Fibroblast of lung (primary cell): Measurements from ENCODE around the gene SEC61G. TPM values are rescaled to one million over a fixed set of nuclear protein-coding genes. Genes with fewer than 3 reads are reported as not detected.

Source experiments
- DNase-seq, 2 donors: peaks; one replicate each; pipeline versions ENCODE4 v3.0.0 to v3.0.0-alpha.2; 2010; ENCODE audit warnings: low read depth in 2 of 2
- H2AFZ ChIP-seq: 2 replicates; pipeline ENCODE4 v1.5.1; 2012; ENCODE audit warnings: low read length, control low read depth, inconsistent platforms
- H3K27ac ChIP-seq: 2 replicates; pipeline ENCODE4 v1.5.1; 2011; ENCODE audit warnings: low read length, control low read depth; ENCODE audit not compliant: insufficient read depth
- H3K27me3 ChIP-seq: 2 replicates; pipeline ENCODE4 v1.5.1; 2011; ENCODE audit warnings: mild to moderate bottlenecking, low read length; ENCODE audit not compliant: control insufficient read depth, insufficient read depth
- H3K36me3 ChIP-seq: 2 replicates; pipeline ENCODE4 v1.5.1; 2011; ENCODE audit warnings: low read length; ENCODE audit not compliant: control insufficient read depth, insufficient read depth
- H3K4me1 ChIP-seq: 2 replicates; pipeline ENCODE4 v1.5.1; 2011; ENCODE audit warnings: low read length; ENCODE audit not compliant: control insufficient read depth, insufficient read depth; ENCODE audit errors: extremely low read depth
- H3K4me2 ChIP-seq: 2 replicates; pipeline ENCODE4 v1.5.1; 2011; ENCODE audit warnings: low read length, control low read depth; ENCODE audit not compliant: insufficient read depth; ENCODE audit errors: extremely low read depth
- H3K4me3 ChIP-seq, 4 experiments: fragments of 200-600 bp in 1 of 4; sonication (generic) in 1 of 4; replicated peaks in 1 of 4; 2 replicates each; pipeline ENCODE4 v1.5.1; 2011 to 2016; ENCODE audit warnings: low read length in 4 of 4, low read depth in 3 of 4, mild to moderate bottlenecking in 3 of 4, control low read depth in 2 of 4, inconsistent platforms in 1 of 4, mixed read lengths in 1 of 4; ENCODE audit not compliant: insufficient read depth in 1 of 4; ENCODE audit errors: control extremely low read depth in 1 of 4
- H3K79me2 ChIP-seq: 2 replicates; pipeline ENCODE4 v1.5.1; 2012; ENCODE audit warnings: mild to moderate bottlenecking, low read length, inconsistent platforms; ENCODE audit not compliant: control insufficient read depth, insufficient read depth
- H3K9ac ChIP-seq: 2 replicates; pipeline ENCODE4 v1.5.1; 2011; ENCODE audit warnings: mild to moderate bottlenecking, low read length, control low read depth; ENCODE audit not compliant: insufficient read depth
- H3K9me3 ChIP-seq: 2 replicates; pipeline ENCODE4 v1.5.1; 2012; ENCODE audit warnings: low read depth, low read length; ENCODE audit not compliant: control insufficient read depth, insufficient read depth
- H4K20me1 ChIP-seq: 2 replicates; pipeline ENCODE4 v1.5.1; 2011; ENCODE audit warnings: low read length; ENCODE audit not compliant: control insufficient read depth, insufficient read depth; ENCODE audit errors: extremely low read depth
- CTCF ChIP-seq, 2 donors: IDR thresholded peaks in 1 of 2; conservative IDR thresholded peaks in 1 of 2; 1 replicate in 1 of 2; 2 replicates in 1 of 2; pipeline ENCODE4 v1.5.1; 2011 to 2012; ENCODE audit warnings: low read length in 2 of 2, control low read depth in 1 of 2, inconsistent platforms in 1 of 2, low read depth in 1 of 2, mild to moderate bottlenecking in 1 of 2
- EZH2 ChIP-seq: IDR thresholded peaks from 2 replicates; pipeline ENCODE4 v1.5.1; 2012; ENCODE audit warnings: low read length, control low read depth, mild to moderate bottlenecking; ENCODE audit errors: missing control alignments
- polyA plus RNA-seq, 2 donors: library from polyadenylated mRNA; depleted of rRNA in 1 of 2; stranded (reverse) in 1 of 2; unstranded in 1 of 2; fragments of >200 nt; gene quantifications; 2 replicates each; pipeline ENCODE4 v1.2.1, GENCODE V29; 2011 to 2012; ENCODE audit warnings: missing spikeins in 1 of 2
- total RNA-seq: library from RNA; depleted of rRNA; stranded (reverse); fragments of >200 nt; gene quantifications from 2 replicates; pipeline ENCODE4 v1.2.1, GENCODE V29; 2014

The SEC61G gene
- total and polyA plus RNA-seq, 2 donors (not counting 1 experiment from before 2014, with no cell fraction given), result 143 to 623 TPM

GRCh38 chr7:54757711-54758110 is 1.3 kb downstream of the SEC61G start:
- Histone ChIP-seq H3K36me3 (peaks cover 2% of the 10 kb centered on the region), H3K27ac (no peak overlapping the region), H3K9me3 (no peaks in the 10 kb centered on the region), H3K4me2 (peak overlapping the region; percentile 88), H3K4me3 (peak overlapping the region; percentile 75 to 95 (median 94)), H2AFZ (no peak overlapping the region), H3K27me3 (no peaks in the 10 kb centered on the region), H4K20me1 (peaks cover 4% of the 10 kb centered on the region), H3K4me1 (peaks cover 3% of the 10 kb centered on the region), H3K79me2 (peaks cover 55% of the 10 kb centered on the region), H3K9ac (no peak overlapping the region)
- TF ChIP-seq CTCF (conservative IDR thresholded peaks at IDR 0.05 in 1 of 2, IDR thresholded peaks at IDR 0.05 in 1 of 2; ENCODE audit: low read depth in 1 of 2, low read length in 2 of 2) (no peak), EZH2 (no peak)
- DNase-seq, result no peak

- peaks cover under 1% of the 10 kb centered on the region for H4K20me1 ChIP-seq
- peaks cover 2% of the 10 kb centered on the region for H3K36me3 ChIP-seq
- no peak for DNase-seq
Observed at GRCh38 chr7:54749200-54749599, 9.8 kb downstream of the SEC61G start.

GRCh38 chr7:54747234-54747633 is 11.8 kb downstream of the SEC61G start:
- H2AFZ ChIP-seq, result no peak overlapping the region
- H3K9me3 ChIP-seq, result no peaks in the 10 kb centered on the region
- H3K79me2 ChIP-seq, result peaks cover 1% of the 10 kb centered on the region
- H3K4me3 ChIP-seq, result no peak overlapping the region
- H3K4me1 ChIP-seq, result no peaks in the 10 kb centered on the region
- no peak overlapping the region for H3K4me2 ChIP-seq
- no peaks in the 10 kb centered on the region for H4K20me1 ChIP-seq
- no peak for DNase-seq
- TF ChIP-seq CTCF (conservative IDR thresholded peaks at IDR 0.05 in 1 of 2, IDR thresholded peaks at IDR 0.05 in 1 of 2; ENCODE audit: low read depth in 1 of 2, low read length in 2 of 2) (no peak), EZH2 (no peak)
- peaks cover 2% of the 10 kb centered on the region for H3K36me3 ChIP-seq
- H3K27ac ChIP-seq, result no peak overlapping the region
- no peak overlapping the region for H3K9ac ChIP-seq
- H3K27me3 ChIP-seq, result no peaks in the 10 kb centered on the region

More at GRCh38 chr7:54749200-54749599, 9.8 kb downstream of the SEC61G start:
- Histone ChIP-seq H3K27me3 (no peaks in the 10 kb centered on the region), H3K9ac (no peak overlapping the region), H3K9me3 (no peaks in the 10 kb centered on the region), H2AFZ (no peak overlapping the region), H3K4me3 (no peak overlapping the region), H3K79me2 (peaks cover 12% of the 10 kb centered on the region), H3K4me2 (no peak overlapping the region), H3K27ac (no peak overlapping the region), H3K4me1 (no peaks in the 10 kb centered on the region)
- TF ChIP-seq EZH2 (no peak), CTCF (conservative IDR thresholded peaks at IDR 0.05 in 1 of 2, IDR thresholded peaks at IDR 0.05 in 1 of 2; ENCODE audit: low read depth in 1 of 2, low read length in 2 of 2) (no peak)
